Endometrial microvascular endothelial cells (primary cell): ENCODE measurements around the gene SS18L1. TPM values are rescaled to one million over a fixed set of nuclear protein-coding genes. Genes with fewer than 3 reads are reported as not detected.

Experiments used
- in situ Hi-C: cut with HindIII; loops from 2 replicates; pipeline ENCODE4 v1.10.0; 2017; ENCODE audit warnings: low sequenced_read_pairs, low pct_unique_long_range_greater_than_20kb; ENCODE audit errors: inconsistent ontology term
- total RNA-seq: library from RNA; depleted of rRNA; stranded (reverse); fragments of >200 nt; gene quantifications from one replicate; pipeline ENCODE4 v1.2.3, GENCODE V29; 2015; ENCODE audit errors: inconsistent ontology term

Gene SS18L1
- total RNA-seq, 1 donor from 2014 or later = 3.1 TPM

DNA sequence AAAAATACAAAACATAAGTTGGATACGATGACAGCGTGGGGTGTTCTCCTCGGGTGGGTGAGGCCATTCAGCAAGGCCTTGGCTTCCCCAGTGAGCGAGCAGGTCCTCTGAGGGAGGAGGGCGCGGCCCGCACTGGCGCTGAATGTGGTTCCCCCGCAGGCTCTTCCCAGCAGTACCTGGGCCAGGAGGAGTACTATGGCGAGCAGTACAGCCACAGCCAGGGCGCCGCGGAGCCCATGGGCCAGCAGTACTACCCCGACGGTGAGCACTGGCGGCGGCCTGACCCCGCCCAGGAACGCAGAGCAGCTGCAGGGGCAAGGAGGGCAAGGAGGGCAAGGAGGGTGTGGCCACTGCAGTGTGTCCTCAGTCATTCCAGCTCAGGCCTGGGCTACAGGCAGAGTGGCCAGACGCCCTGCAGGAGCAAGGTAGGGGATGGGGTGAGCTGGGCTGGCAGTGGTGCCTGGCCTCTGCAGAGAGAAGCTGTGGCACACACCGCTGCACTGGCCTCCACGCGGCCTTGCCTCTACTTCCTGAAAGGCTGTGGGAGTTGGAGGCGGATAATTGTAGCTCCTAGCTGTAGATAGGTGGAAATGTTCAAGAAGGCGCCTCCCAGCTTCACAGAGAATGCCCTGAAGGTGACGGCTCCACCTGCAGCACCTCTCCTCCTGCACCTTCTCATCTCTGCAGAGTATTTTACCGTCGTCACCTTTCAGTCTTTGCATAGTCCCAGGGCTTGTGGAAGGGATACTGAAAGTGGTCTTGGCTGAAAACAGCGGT is 20.6 kb downstream of the SS18L1 start:
- in situ Hi-C loops = no loop called here

DNA sequence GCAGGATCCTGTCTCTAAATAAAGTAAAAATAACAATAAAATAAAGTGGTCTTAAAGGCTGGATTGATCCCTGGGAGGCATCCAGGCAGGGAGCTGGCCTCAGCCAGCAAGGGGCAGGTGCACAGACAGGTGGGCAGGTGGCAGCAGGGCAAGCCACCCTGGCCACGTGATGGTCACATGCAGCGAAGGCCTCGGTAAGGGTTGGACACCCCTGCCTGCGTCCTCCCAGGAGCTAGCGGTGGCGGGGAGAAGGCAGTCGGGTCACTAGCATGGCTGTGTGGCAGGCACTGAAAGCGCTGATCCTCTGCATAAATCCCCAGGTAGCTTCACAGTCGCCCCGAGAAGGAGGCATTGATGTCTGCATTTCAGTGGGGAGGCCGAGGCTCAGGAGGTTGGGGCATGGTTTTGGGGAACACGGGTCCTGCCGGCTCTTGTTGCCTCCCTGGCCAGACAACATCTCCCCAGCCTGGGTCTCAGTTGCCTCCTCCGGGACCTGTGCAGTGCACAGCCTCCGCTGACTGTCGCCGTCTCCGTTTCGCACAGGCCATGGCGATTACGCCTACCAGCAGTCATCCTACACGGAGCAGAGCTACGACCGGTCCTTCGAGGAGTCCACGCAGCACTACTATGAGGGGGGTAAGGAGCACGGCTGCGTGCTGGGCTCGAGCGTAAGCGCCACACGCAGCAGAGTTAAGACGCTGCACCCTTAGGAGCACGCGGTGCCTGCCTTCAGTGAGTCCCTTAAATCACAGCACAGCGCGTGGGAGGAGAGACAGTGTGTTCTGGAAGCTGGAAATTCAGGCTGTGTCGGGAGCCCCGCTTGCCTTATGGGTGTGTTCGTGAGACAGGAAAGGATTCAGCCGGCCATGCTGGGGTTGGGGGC is 21.6 kb downstream of the SS18L1 start:
- in situ Hi-C loops = no loop called here

DNA sequence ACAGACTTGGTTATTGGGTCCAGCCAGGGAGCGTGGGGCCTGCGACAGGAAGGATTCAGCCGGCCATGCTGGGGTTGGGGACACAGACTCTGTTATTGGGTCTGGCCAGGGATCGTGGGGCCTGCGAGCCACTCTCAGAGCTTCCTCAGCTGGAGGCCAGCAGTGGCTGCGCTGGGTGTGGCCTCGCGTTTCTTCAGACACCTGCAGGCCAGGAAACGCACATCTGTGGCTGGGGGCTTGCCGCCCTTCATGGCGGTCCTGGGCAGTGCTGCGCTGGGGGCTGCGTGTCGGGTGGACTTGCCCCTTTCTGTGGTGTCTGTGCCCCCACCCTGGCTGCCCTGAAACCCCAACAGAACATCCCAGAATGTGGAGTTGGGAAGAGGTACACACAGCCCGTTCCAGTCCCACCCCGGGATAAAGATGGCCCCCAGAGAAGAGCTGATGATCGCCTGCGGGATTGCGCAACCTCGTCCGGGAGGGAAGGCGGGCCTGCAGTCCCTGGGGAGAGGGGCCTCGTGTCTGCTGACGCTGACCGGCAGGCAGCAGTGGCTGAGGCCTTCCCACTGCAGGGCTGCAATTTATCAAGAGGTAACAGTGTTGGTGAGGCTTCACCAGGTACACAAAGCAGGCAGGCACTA is 22.3 kb downstream of the SS18L1 start:
- in situ Hi-C loops = no loop called here

DNA sequence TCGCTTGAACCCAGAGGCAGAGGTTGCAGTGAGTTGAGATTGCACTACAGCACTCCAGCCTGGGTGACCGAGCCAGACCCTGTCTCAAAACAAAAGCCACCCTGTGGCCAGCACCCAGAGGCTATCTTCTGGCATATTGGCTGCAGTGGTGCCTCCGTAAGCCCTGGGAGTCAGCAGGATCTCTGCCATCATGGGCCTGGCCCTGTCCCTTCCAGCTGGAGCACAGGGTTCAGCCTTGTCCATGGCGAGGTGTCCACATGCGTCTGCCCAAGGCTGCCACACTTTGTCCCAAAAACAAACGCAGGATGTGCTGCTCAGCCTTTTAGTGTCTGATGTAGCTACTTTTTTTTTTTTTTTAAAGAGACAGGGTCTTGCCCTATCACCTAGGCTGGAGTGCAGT is 23.9 kb downstream of the SS18L1 start:
- in situ Hi-C loops = no loop called here

DNA sequence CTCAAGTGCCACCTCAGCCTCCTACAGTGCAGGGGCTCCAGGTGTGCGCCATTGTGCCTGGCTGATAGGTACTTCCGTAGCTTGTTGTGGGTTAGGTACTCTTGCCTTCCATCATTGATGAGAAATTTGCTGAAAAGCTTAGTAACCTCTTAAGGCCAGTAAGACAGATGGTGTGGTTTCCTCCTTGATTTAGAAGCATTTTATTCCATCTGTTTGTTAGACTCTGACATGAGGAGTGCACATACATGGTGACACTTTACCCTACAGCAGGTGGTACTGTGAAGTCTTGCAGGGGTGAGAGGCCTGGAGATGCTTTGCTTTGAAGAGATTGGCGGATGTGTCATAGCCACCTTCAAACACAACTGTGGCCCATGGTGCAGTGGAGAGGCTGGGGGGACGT is 24.5 kb downstream of the SS18L1 start:
- in situ Hi-C loops = no loop called here

DNA sequence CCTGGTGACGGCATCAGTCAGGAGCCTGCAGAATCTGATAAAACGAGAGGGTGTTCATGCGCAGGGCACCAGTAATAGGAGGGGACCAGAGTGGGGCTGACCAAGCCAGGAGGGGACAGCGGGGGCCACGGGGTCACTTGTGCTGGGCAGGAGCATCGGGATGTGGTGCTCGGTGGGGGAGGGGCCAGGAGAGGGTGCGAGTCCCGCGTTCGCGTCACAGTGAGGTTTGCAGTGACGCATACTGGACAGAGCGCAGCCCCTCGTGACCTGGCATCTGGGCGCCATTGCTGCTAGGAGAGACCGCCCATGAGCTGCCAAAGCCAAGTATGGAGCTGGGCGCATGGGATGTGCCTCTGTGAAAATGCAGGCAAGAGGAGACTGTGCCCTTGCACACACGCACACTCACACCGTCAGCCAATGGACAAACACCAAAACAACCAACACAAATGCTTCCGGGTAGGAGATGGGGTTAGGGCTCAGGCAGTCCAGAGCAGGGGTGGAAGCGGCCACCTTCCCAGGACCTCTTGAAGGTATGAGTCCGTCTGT is 25.4 kb downstream of the SS18L1 start:
- in situ Hi-C loops = no loop called here

DNA sequence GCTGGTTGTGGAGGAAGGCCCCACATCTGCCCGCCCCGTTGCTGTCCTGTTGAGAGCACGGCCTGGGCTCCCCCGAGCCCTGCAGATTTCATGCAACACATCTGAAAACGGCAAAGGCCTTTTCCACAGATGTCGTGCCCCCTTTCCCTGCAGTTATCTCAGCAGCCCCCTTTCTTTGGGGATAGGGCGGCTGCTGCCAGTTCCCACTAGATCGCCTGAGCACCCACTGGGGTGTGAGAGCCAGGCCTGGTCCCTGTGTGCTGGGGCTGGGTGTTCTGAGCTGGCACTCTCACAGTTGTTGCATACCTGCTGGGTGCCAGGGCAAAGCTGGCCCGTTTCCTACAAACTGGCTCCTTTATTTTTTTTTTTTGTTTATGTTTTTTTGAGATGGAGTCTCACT is 27.0 kb downstream of the SS18L1 start:
- in situ Hi-C loops = no loop called here

DNA sequence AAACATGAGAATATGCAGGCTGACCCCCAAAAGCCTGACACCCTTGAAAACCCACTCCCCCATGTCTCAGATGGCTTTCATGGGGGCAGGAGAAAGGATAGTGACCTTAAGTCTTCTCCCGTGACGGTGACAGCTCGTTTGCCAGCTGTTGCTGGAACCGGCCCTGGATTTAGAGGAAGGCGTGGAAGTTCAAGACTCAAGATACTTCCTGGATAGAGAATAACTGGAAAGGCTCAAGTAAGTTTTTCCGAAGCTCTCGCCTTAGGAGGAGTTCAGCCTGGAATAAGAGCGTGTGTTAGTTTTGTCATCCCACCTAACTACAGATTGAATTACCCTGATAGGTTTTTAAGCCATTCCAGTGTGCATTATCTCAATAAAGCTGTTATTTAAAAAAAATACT is 27.7 kb downstream of the SS18L1 start:
- in situ Hi-C loops = no loop called here

DNA sequence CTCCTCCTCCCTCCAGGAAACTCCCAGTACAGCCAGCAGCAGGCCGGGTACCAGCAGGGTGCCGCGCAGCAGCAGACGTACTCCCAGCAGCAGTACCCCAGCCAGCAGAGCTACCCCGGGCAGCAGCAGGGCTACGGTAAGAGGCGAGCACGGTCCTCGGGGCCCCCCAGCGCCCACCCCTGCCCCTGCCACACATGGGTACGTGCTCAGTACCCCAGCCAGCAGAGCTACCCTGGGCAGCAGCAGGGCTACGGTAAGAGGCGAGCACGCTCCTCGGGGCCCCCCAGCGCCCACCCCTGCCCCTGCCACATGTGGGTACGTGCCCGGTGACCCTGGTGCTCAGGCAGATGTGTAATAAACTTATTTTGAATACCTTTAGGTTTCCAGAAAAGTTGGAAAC is 29.1 kb downstream of the SS18L1 start:
- in situ Hi-C loops = no loop called here

DNA sequence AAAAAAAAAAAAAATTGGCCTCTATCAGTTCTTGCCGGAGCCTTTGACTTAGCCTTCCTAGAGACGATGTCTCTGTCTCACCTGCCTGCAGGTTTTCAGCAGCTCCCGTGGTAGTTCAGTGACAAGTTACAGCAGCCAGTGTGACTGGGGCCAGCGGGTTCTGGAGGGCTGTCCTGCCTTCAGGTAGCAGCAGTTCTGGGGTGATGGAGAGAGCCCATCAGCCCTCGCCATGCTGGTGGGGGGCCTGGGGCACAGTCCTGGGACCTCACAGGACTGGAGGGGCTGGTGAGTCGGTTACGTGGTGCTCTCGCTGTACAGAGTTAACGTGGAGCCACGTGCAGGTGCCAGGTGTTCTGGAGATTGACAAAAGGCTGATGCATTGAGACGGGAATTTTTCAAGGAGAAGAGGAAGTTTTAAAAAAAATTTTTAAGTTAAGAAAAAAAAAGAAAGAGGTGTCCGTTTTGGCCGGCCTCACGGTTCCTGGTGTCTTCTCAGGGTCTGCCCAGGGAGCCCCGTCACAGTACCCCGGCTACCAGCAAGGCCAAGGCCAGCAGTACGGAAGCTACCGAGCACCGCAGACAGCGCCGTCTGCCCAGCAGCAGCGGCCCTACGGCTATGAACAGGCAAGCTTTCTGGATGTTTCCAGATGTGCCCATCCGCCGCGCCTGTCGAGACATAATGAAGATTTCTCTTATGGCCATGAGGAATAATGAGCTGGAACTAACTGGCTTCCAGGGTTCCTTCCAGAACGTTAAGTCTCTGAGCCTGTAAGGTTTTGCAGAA is 30.6 kb downstream of the SS18L1 start:
- in situ Hi-C loops = no loop called here

DNA sequence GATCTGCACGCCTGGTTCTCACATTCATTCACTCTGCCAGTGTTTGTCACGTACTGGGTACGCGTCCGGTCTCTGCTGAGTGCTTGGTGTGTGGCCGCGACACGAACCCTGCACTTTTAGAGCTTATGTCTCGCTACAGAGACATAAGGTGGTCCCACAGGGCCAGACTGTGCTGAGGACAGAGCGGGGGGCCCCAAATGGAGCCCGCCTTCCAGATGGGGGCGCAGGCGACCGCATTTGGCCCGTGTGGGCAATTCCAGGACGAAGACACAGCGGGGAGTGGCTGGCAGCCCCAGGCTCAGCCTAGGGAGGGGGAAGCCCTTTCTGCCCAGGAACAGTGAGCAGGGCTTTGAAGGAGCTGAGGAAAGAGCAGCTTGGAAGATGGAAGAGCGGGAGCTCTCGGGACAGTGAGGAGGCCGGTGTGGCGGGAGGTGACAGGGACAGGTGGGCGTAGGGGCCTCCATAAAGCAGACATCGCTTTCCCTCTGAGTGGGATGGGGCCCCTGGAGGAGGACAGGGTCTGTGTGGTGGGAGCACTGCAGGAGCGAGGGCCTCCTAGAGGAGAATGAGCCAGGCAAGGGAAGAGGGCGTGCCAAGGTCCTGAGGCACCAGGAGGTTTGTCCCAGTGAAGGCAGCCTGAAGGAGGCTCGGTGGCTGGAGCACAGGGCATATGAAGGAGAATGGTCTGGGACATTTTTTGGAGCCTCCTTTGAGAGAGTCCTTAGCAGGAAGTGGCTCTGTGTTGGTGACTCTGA is 31.5 kb downstream of the SS18L1 start:
- in situ Hi-C loops = no loop called here

DNA sequence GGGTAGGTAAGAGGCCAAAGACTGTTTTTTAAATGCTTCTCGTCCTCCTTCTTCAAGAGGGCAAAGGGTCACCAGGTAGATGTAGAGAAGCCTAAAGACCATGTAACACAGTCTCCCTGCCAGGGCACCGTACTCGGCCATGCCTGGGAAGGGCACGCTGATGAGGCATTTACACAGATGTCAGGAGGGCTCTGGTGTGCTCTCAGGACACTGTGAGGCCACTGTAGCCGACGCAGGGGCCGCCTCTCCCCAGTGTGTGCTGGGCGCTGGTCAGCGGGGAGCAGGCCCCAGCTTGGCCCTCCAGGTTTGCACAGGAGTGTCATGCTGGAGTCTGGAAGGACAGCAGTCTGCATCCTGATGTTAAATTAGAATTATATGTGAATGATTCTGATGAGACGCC is 32.1 kb downstream of the SS18L1 start:
- in situ Hi-C loops = no loop called here

DNA sequence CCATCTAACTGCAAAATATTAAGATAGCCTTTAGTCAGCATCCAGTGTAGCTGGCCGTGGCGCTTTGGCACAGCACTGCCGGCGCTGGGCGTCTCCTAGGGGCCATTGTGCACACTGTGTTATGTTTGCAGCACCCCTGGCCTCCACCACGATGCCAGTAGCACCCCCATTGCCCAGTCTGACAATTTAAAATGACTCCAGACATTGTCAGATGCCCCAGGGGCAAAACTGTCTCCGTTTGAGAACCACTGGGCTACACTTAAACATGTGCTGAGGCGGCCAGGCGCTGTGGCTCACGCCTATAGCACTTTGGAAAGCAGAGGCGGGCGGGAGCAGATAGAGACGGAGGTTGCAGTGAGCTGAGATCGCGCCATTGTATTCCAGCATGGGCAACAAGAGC is 33.3 kb downstream of the SS18L1 start:
- in situ Hi-C loops = no loop called here

DNA sequence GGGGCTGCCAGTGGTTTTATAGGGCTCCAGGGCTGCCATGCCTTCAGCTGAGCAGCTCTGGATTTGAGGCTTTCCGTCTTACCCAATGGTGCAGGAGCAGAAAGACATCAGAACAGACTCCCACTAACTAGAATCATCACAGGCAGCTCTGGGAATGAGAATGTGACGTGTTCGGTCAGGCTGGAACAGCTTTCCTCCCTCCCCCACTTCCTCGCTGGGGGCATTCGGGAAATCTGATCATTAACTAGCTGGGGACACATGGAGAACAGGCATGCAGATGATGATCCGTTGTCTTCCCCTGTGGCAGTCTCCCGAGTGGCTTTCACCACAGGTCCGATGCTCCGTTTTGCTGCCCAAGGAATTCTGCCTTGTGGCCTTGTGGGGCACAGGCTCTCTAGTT is 33.7 kb downstream of the SS18L1 start:
- in situ Hi-C loops = no loop called here

DNA sequence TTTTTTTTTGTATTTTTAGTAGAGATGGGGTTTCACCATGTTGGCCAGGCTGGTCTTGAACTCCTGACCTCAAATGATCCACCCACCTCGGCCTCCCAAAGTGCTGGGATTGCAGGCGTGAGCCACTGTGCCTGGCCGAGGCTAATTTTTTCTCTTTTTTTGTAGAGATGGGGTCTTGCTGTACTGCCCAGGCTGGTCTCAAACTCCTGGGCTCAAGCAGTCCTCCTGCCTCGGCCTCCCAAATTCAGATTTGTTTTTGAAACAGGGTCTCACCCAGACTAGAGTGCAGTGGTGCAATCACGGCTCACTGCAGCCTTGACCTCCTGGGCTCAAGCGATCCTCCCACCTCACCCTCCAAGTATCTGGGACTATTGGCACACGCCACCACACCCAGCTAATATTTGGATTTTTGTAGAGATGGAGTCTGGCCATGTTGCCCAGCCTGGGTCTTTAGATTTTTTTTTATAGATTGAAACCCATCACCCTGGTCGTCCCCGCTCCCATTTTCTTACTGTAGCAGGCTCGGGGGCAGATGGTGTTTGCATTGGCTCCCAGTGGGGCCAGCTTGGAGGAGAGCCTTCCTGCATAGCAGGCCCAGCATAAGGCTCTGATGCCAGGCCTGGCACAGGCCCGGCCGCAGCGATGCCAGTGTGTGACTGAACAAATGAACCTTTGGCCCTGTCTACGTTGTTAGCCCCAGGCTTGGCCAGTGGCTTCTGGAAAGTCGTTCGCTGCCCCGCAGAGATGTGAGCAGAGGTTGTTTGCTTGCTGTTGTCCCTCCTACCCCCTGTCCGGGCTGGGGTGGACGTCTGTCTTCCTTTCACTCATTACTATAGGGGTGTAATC is 35.0 kb downstream of the SS18L1 start:
- in situ Hi-C loops = no loop called here

DNA sequence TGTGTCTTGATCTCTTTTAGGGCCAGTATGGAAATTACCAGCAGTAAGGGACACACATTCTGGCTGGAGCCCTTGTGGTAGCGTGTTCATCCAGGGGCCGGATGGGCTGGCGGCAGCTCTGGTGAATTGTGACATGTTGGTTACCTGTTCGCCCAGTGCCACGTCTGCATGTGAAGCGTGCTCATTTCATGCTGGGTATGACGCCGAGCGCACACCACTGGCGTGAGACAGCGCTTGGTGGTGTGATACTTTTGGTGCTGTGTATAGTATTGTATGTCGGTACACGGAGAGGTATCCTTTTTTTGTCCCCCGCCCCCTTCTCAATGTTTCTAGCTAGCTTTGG is 35.6 kb downstream of the SS18L1 start:
- in situ Hi-C loops = no loop called here

DNA sequence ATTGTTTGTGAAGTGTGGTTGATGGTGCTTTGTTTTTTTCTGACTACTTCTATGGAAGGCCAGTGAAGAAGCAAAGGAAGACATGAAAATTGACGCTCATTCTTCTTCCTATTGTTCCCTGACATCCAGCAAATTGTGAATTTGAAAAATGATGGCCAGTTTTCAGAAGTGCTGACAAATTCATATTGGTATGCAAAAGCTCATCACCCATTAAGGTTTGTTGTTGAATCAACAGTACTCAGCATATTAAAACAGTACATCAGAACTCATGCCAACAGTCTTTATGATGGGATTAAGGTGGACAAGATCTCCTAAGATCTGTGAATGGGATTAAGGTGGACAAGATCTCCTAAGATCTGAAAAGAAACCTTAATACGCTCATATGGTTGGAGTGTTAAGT is 38.2 kb downstream of the SS18L1 start:
- in situ Hi-C loops = no loop called here
